HCT116 (cell line): Measurements from ENCODE around the gene PRKCQ. TPM values are rescaled to one million over a fixed set of nuclear protein-coding genes. Genes with fewer than 3 reads are reported as not detected.

Experiments
- ATAC-seq: fragments of 200-7000 bp; cut with Tn5 transposase; 2 replicates; pipeline ENCODE4 v1.9.1; 2020; ENCODE audit warnings: mild to moderate bottlenecking, moderate library complexity
- BruUV-seq: library from RNA; stranded (reverse); fragments of 400-500 nt; replicated peaks from 2 replicates; lab custom pipeline; 2021; lab: Mats Ljungman, UMichigan
- CTCF ChIA-PET: fragments of 300-600 bp; sonication (Branson Sonifier 250); formaldehyde crosslinking; loops from one replicate; lab custom pipeline; 2021; ENCODE audit warnings: antibody characterized with exemption; lab: Charles Lee
- POLR2A ChIA-PET: fragments of 300-600, 350-600 bp; sonication (Branson Sonifier 250); formaldehyde crosslinking; loops from one replicate; lab custom pipeline; 2021; ENCODE audit warnings: antibody characterized with exemption; lab: Charles Lee
- RAD21 ChIA-PET, 2 experiments: fragments of 300-600 bp; sonication (Branson Sonifier 250); formaldehyde crosslinking; loops; one replicate each; lab custom pipeline; 2023; ENCODE audit warnings: low total read pairs in 2 of 2; ENCODE audit not compliant: uncharacterized antibody in 2 of 2, unreplicated experiment in 2 of 2, low non-redundant PET in 1 of 2; lab: Charles Lee
- DNase-seq: peaks from one replicate; pipeline ENCODE4 v3.0.0-alpha.2; 2010; ENCODE audit warnings: low read depth, low spot score
- H2AFZ ChIP-seq: fragments of 200-600 bp; shearing (Covaris generic), sonication (generic); 2 replicates; pipeline ENCODE4 v1.6.1; 2017; ENCODE audit warnings: low read depth, mixed run types, mixed read lengths, antibody characterized with exemption, low read length; ENCODE audit not compliant: poor library complexity, severe bottlenecking
- H3K27ac ChIP-seq: 2 replicates; pipeline ENCODE4 v1.5.1; 2012; ENCODE audit warnings: low read depth, low read length
- H3K27me3 ChIP-seq: fragments of 200-600 bp; sonication (generic); 2 replicates; pipeline ENCODE4 v1.6.1; 2016; ENCODE audit warnings: mixed run types, low read length, mixed read lengths; ENCODE audit not compliant: insufficient read depth
- H3K36me3 ChIP-seq, 2 experiments: fragments of 200-500 bp in 1 of 2; fragments of 200-600 bp in 1 of 2; sonication (Bioruptor generic) in 1 of 2; sonication (generic) in 1 of 2; 2 replicates each; pipeline versions ENCODE4 v1.5.1 to v1.6.1; 2014 to 2016; ENCODE audit warnings: low read length in 2 of 2, inconsistent platforms in 1 of 2, mixed read lengths in 1 of 2, mixed run types in 1 of 2; ENCODE audit not compliant: insufficient read depth in 2 of 2, control insufficient read depth in 1 of 2
- H3K4me1 ChIP-seq, 2 experiments: fragments of 200-600 bp in 1 of 2; sonication (generic) in 1 of 2; 2 replicates each; pipeline versions ENCODE4 v1.5.1 to v1.6.1; 2012 to 2017; ENCODE audit warnings: low read length in 2 of 2, inconsistent platforms in 1 of 2, mild to moderate bottlenecking in 1 of 2, mixed read lengths in 1 of 2, mixed run types in 1 of 2, moderate library complexity in 1 of 2; ENCODE audit not compliant: insufficient read depth in 2 of 2, control insufficient read depth in 1 of 2
- H3K4me2 ChIP-seq: fragments of 200-600 bp; sonication (generic); 2 replicates; pipeline ENCODE4 v1.6.1; 2017; ENCODE audit warnings: mixed run types, low read length, mixed read lengths
- H3K4me3 ChIP-seq, 2 experiments: fragments of 200-600 bp in 1 of 2; sonication (generic) in 1 of 2; replicated peaks in 1 of 2; 2 replicates each; pipeline ENCODE4 v1.5.1; 2011 to 2016; ENCODE audit warnings: low read length in 2 of 2, control low read depth in 1 of 2, low read depth in 1 of 2, mild to moderate bottlenecking in 1 of 2, mixed read lengths in 1 of 2, mixed run types in 1 of 2
- H3K79me2 ChIP-seq: fragments of 200-600 bp; sonication (generic); 2 replicates; pipeline ENCODE4 v1.6.1; 2017; ENCODE audit warnings: mild to moderate bottlenecking, mixed run types, low read length, moderate library complexity, mixed read lengths; ENCODE audit not compliant: insufficient read depth
- H3K9ac ChIP-seq: fragments of 200-600 bp; sonication (generic); 2 replicates; pipeline ENCODE4 v1.6.1; 2016; ENCODE audit warnings: low read length, mixed read lengths
- H3K9me2 ChIP-seq: fragments of 200-600 bp; sonication (generic), shearing (Covaris generic); 2 replicates; pipeline ENCODE4 v1.6.1; 2017; ENCODE audit warnings: mixed run types, mild to moderate bottlenecking, moderate library complexity; ENCODE audit not compliant: insufficient read depth
- H3K9me3 ChIP-seq, 2 experiments: fragments of 200-500 bp in 1 of 2; fragments of 200-600 bp in 1 of 2; sonication (Bioruptor generic) in 1 of 2; sonication (generic) in 1 of 2; 2 replicates each; pipeline ENCODE4 v1.6.1; 2014 to 2017; ENCODE audit warnings: low read length in 2 of 2, mixed read lengths in 2 of 2, inconsistent platforms in 1 of 2, low read depth in 1 of 2, mild to moderate bottlenecking in 1 of 2, mixed run types in 1 of 2, moderate library complexity in 1 of 2; ENCODE audit not compliant: control insufficient read depth in 1 of 2, insufficient read depth in 1 of 2
- H4K20me1 ChIP-seq: fragments of 200-600 bp; sonication (generic), shearing (Covaris generic); 2 replicates; pipeline ENCODE4 v1.6.1; 2017; ENCODE audit warnings: mixed run types, mild to moderate bottlenecking, moderate library complexity; ENCODE audit not compliant: insufficient read depth
- CTCF ChIP-seq, 3 experiments: fragments of 200-600 bp in 1 of 3; sonication (generic) in 1 of 3; IDR thresholded peaks in 2 of 3; conservative IDR thresholded peaks in 1 of 3; 2 replicates each; pipeline ENCODE4 v1.5.1; 2012 to 2017; ENCODE audit warnings: low read depth in 2 of 3, low read length in 2 of 3, antibody characterized with exemption in 1 of 3, borderline replicate concordance in 1 of 3, control low read depth in 1 of 3, mild to moderate bottlenecking in 1 of 3, mixed read lengths in 1 of 3, mixed run types in 1 of 3, moderate library complexity in 1 of 3; ENCODE audit not compliant: insufficient read depth in 1 of 3
- EGR1 ChIP-seq: IDR thresholded peaks from 2 replicates; pipeline ENCODE4 v1.6.1; 2012; ENCODE audit warnings: low read depth
- EZH2 ChIP-seq: fragments of 200-600 bp; sonication (generic); IDR thresholded peaks from 2 replicates; pipeline ENCODE4 v1.6.1; 2017; ENCODE audit warnings: antibody characterized with exemption, mixed run types
- EZH2phosphoT487 ChIP-seq: fragments of 200-600 bp; IDR thresholded peaks from 2 replicates; pipeline ENCODE4 v1.6.1; 2018; ENCODE audit warnings: antibody characterized with exemption, borderline replicate concordance
- FOSL1 ChIP-seq: IDR thresholded peaks from 2 replicates; pipeline ENCODE4 v1.6.1; 2012; ENCODE audit warnings: low read depth
- JUND ChIP-seq: IDR thresholded peaks from 2 replicates; pipeline ENCODE4 v1.6.1; 2012
- MAX ChIP-seq: IDR thresholded peaks from 2 replicates; pipeline ENCODE4 v1.6.1; 2012
- POLR2A ChIP-seq: IDR thresholded peaks from 2 replicates; pipeline ENCODE4 v1.7.0; 2011; ENCODE audit warnings: borderline replicate concordance; ENCODE audit not compliant: insufficient read depth, insufficient read length; ENCODE audit errors: extremely low read depth
- POLR2AphosphoS5 ChIP-seq: IDR thresholded peaks from 2 replicates; pipeline ENCODE4 v1.6.1; 2011; ENCODE audit warnings: mild to moderate bottlenecking, low read depth, low read length, moderate library complexity
- RAD21 ChIP-seq: IDR thresholded peaks from 2 replicates; pipeline ENCODE4 v1.6.1; 2012; ENCODE audit warnings: low read depth, mild to moderate bottlenecking
- SIN3A ChIP-seq: IDR thresholded peaks from 2 replicates; pipeline ENCODE4 v1.6.1; 2012; ENCODE audit warnings: low read depth
- YY1 ChIP-seq: IDR thresholded peaks from 2 replicates; pipeline ENCODE4 v1.6.1; 2011; ENCODE audit warnings: low read length, low read depth, moderate library complexity, mild to moderate bottlenecking; ENCODE audit not compliant: insufficient replicate concordance; ENCODE audit errors: extremely low read depth
- ZBTB33 ChIP-seq: IDR thresholded peaks from 2 replicates; pipeline ENCODE4 v1.6.1; 2011; ENCODE audit warnings: mild to moderate bottlenecking, low read length, moderate library complexity; ENCODE audit not compliant: insufficient replicate concordance; ENCODE audit errors: extremely low read depth
- ZNF274 ChIP-seq: fragments of 200-500 bp; sonication (Bioruptor generic); IDR thresholded peaks from 2 replicates; pipeline ENCODE4 v1.6.1; 2014; ENCODE audit warnings: mild to moderate bottlenecking, low read depth, low read length, inconsistent platforms
- intact Hi-C: fragments of 100-400 bp; cut with micrococcal nuclease; formaldehyde crosslinking; loops from 2 replicates; pipeline ENCODE4 v1.10.0; 2022
- total RNA-seq: library from RNA; stranded (reverse); gene quantifications from one replicate; pipeline ENCODE4 v1.2.1, GENCODE V29; 2021; ENCODE audit not compliant: unreplicated experiment

Gene PRKCQ
- total RNA-seq, 1 experiment from 2014 or later, result 0.54 TPM

- TF ChIP-seq ZBTB33, result no peak
These were observed 11.6 kb upstream of the PRKCQ start (continued) for GRCh38 chr10:6591668-6592067.

GRCh38 chr10:6590100-6590499 is 10.0 kb upstream of the PRKCQ start:
- no TSS peak for BruUV-seq
- Histone ChIP-seq H3K27me3 (peaks cover 53% of the 10 kb centered on the region), H3K4me3 (no peak overlapping the region), H3K79me2 (no peaks in the 10 kb centered on the region), H3K9ac (no peak overlapping the region), H3K4me1 (no peaks in the 10 kb centered on the region), H3K9me3 (no peaks in the 10 kb centered on the region), H4K20me1 (no peaks in the 10 kb centered on the region), H3K27ac (no peak overlapping the region), H3K4me2 (no peak overlapping the region), H3K36me3 (no peaks in the 10 kb centered on the region), H2AFZ (no peak overlapping the region), H3K9me2 (no peaks in the 10 kb centered on the region)
- DNase-seq, result no peak
- POLR2A ChIA-PET, result no interaction called here
- no peak for TF ChIP-seq MAX
- TF ChIP-seq CTCF (IDR thresholded peaks at IDR 0.05 in 2 of 3, conservative IDR thresholded peaks at IDR 0.05 in 1 of 3; ENCODE audit: borderline replicate concordance in 1 of 3, insufficient read depth in 1 of 3, low read depth in 2 of 3, low read length in 2 of 3), result no peak
- no peak for TF ChIP-seq EZH2
- no peak for TF ChIP-seq EGR1
- TF ChIP-seq EZH2phosphoT487, result no peak
- no peak for TF ChIP-seq ZNF274
- TF ChIP-seq POLR2A, result no peak
- TF ChIP-seq FOSL1, result no peak
- TF ChIP-seq SIN3A, result no peak
- no peak for TF ChIP-seq RAD21
- TF ChIP-seq POLR2AphosphoS5, result no peak
- TF ChIP-seq YY1, result no peak
- TF ChIP-seq JUND, result no peak
- no peak for ATAC-seq
- intact Hi-C loops, result no loop called here
- RAD21 ChIA-PET, result no interaction called here
- CTCF ChIA-PET, result no interaction called here
